ENCODE results near the gene SH3PXD2A.

The SH3PXD2A gene

GRCh38 chr10:103855424-103855823, at the start of gene SH3PXD2A:
SH3PXD2A (minus strand) TSS chr10:103855576; CDS start chr10:103855266, 310 bp downstream.
- no peak for DNase-seq (ENCODE audit: low read depth)

GRCh38 chr10:103901299-103901698, 45.9 kb upstream of the SH3PXD2A start:
- no peak for DNase-seq (ENCODE audit: low read depth)

GRCh38 chr10:103899312-103899711, 43.9 kb upstream of the SH3PXD2A start:
- DNase-seq (ENCODE audit: low read depth) = no peak

- DNase-seq (ENCODE audit: low read depth) = no peak
Observed at GRCh38 chr10:103897241-103897774, 41.9 kb upstream of the SH3PXD2A start.

GRCh38 chr10:103896225-103896624, 40.8 kb upstream of the SH3PXD2A start:
- DNase-seq (ENCODE audit: low read depth) = no peak

- DNase-seq (ENCODE audit: low read depth) = peak; percentile 64
Observed at GRCh38 chr10:103895411-103896186, 40.2 kb upstream of the SH3PXD2A start.

GRCh38 chr10:103894441-103894864, 39.1 kb upstream of the SH3PXD2A start:
- DNase-seq (ENCODE audit: low read depth) = peak; percentile 22

GRCh38 chr10:103893817-103894216, 38.4 kb upstream of the SH3PXD2A start:
- DNase-seq (ENCODE audit: low read depth) = no peak

GRCh38 chr10:103892181-103892580, 36.8 kb upstream of the SH3PXD2A start:
- no peak for DNase-seq (ENCODE audit: low read depth)

- DNase-seq (ENCODE audit: low read depth) = no peak
Observed at GRCh38 chr10:103890688-103891087, 35.3 kb upstream of the SH3PXD2A start.

GRCh38 chr10:103890194-103890658, 34.9 kb upstream of the SH3PXD2A start:
- no peak for DNase-seq (ENCODE audit: low read depth)

GRCh38 chr10:103889121-103889720, 33.8 kb upstream of the SH3PXD2A start:
- DNase-seq (ENCODE audit: low read depth) = no peak

GRCh38 chr10:103888113-103888841, 32.9 kb upstream of the SH3PXD2A start:
- DNase-seq (ENCODE audit: low read depth) = no peak

GRCh38 chr10:103885617-103886016, 30.2 kb upstream of the SH3PXD2A start:
- DNase-seq (ENCODE audit: low read depth) = no peak

GRCh38 chr10:103884681-103885139, 29.3 kb upstream of the SH3PXD2A start:
- no peak for DNase-seq (ENCODE audit: low read depth)

GRCh38 chr10:103882285-103883007, 27.1 kb upstream of the SH3PXD2A start:
- no peak for DNase-seq (ENCODE audit: low read depth)

- DNase-seq (ENCODE audit: low read depth) = no peak
Observed at GRCh38 chr10:103881416-103882284, 26.3 kb upstream of the SH3PXD2A start.

GRCh38 chr10:103879831-103880230, 24.5 kb upstream of the SH3PXD2A start:
- DNase-seq (ENCODE audit: low read depth) = no peak

GRCh38 chr10:103879409-103879808, 24.0 kb upstream of the SH3PXD2A start:
- no peak for DNase-seq (ENCODE audit: low read depth)

GRCh38 chr10:103877861-103878260, 22.5 kb upstream of the SH3PXD2A start:
- DNase-seq (ENCODE audit: low read depth) = no peak

GRCh38 chr10:103876155-103876554, 20.8 kb upstream of the SH3PXD2A start:
- no peak for DNase-seq (ENCODE audit: low read depth)
